GM12892 (cell line): ENCODE measurements around the gene NOTCH2.

Source experiments
- POLR2A ChIP-seq: IDR thresholded peaks from 2 replicates; pipeline ENCODE4 v1.6.1; 2011; ENCODE audit warnings: low read depth, low read length, control low read depth
- POLR2AphosphoS5 ChIP-seq: IDR thresholded peaks from 2 replicates; pipeline ENCODE4 v1.6.1; 2011; ENCODE audit warnings: low read depth, low read length, control low read depth
- TAF1 ChIP-seq: IDR thresholded peaks from 2 replicates; pipeline ENCODE4 v1.6.1; 2011; ENCODE audit warnings: low read depth, mild to moderate bottlenecking, control low read depth, low read length, borderline replicate concordance

GRCh38 chr1:119986007-119986497, 83.4 kb downstream of the NOTCH2 start:
- TF ChIP-seq POLR2A, result no peak
- TF ChIP-seq TAF1, result no peak
- TF ChIP-seq POLR2AphosphoS5, result no peak
